Fibroblast of villous mesenchyme (primary cell): Measurements from ENCODE around the gene DLX2. TPM values are rescaled to one million over a fixed set of nuclear protein-coding genes. Genes with fewer than 3 reads are reported as not detected.
"Not testable (repeated sequence)": the region's sequence is repeated elsewhere in the genome, so short reads cannot be mapped to it uniquely, and the experiment has no call there.

ENCODE experiments used
- DNase-seq: peaks from one replicate; pipeline ENCODE4 v3.0.0-alpha.2; 2010; ENCODE audit warnings: low read depth
- H3K4me3 ChIP-seq: 2 replicates; pipeline ENCODE4 v1.5.1; 2011; ENCODE audit warnings: low read depth, mild to moderate bottlenecking, low read length
- CTCF ChIP-seq: IDR thresholded peaks from 2 replicates; pipeline ENCODE4 v1.5.1; 2012; ENCODE audit warnings: low read depth, mild to moderate bottlenecking, low read length; ENCODE audit not compliant: insufficient read depth
- total RNA-seq: library from RNA; depleted of rRNA; stranded (reverse); fragments of >200 nt; gene quantifications from 2 replicates; pipeline ENCODE4 v1.2.3, GENCODE V29; 2012

DLX2 gene
- total RNA-seq, 1 donor = under 0.01 TPM

DNA sequence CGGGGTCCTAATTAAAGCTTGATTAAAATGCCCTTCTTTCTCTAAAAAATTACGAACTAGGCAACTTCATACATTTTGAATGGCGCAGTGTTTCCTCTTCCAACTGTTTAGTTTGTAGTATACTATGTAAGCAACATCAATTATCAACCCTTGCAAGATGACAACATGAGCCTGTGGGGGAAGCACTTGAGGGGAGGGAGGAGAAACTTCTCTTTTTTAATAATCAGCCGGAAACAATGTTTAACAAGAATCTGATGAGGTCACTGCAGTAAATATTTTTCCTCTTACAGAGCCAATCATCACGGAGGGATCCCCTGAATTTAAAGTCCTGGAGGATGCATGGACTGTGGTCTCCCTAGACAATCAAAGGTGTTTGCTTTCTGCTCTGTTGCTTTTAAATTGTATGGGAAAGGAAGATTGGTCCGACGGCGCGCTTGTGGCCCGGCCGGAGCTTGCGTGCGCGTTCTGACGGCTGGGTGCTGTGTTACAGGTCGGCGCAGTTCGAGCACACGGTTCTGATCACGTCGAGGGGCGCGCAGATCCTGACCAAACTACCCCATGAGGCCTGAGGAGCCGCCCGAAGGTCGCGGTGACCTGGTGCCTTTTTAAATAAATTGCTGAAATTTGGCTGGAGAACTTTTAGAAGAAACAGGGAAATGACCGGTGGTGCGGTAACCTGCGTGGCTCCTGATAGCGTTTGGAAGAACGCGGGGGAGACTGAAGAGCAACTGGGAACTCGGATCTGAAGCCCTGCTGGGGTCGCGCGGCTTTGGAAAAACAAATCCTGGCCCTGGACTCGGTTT, 22.7 kb downstream of the DLX2 start:
- H3K4me3 ChIP-seq = no peak overlapping the region
- no peak for TF ChIP-seq CTCF
- DNase-seq = no peak

DNA sequence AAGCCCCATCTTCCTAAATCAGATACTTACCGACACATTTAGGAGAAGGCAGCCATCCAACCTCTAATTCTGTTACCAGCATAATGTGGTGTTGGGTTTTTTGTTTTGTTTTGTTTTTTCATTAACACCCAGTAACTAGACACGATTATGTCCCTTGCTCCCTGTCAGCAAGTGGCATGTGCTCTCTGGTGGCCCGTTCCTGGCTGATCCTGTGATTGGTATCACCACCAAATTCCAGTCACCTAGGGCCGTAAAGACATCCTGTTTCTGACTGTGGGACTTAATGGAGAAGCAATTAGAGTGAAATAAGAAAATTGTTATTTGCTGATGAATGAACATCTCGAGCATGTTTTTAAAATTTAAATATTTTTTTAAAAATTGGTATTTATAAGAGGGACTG, 23.3 kb downstream of the DLX2 start:
- no peak for DNase-seq
- no peak overlapping the region for H3K4me3 ChIP-seq
- TF ChIP-seq CTCF = no peak

- H3K4me3 ChIP-seq = no peak overlapping the region
- no peak for DNase-seq
- TF ChIP-seq CTCF = no peak
Measured at GRCh38 chr2:172074254-172074653, 28.4 kb downstream of the DLX2 start.

DNA sequence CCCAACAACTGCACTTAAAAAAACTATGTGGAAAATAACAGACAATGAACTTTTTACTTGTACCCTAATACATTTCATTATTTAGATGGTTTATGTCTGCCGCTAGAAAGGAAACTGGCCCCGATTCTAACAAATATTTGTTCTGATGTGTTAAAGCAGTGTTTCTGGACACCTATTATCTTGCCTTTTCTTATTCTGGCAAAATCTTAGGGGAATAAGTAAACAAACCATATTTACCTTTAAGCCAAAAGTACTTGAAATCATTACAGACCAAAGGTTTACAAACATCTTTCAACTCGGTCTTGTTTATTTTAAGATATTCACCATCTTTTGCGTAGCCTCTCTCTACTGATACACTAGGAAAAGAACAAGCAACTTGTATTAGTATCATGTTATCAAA, 29.2 kb downstream of the DLX2 start:
- no peak for TF ChIP-seq CTCF
- DNase-seq = no peak

GRCh38 chr2:172072706-172073105, 30.0 kb downstream of the DLX2 start:
- no peak for TF ChIP-seq CTCF
- DNase-seq = no peak
- H3K4me3 ChIP-seq = no peak overlapping the region

More for the DNA sequence above, 29.2 kb downstream of the DLX2 start:
- no peak overlapping the region for H3K4me3 ChIP-seq

- DNase-seq = no peak
- TF ChIP-seq CTCF = no peak
- H3K4me3 ChIP-seq = no peak overlapping the region
Measured at GRCh38 chr2:172072303-172072702, 30.4 kb downstream of the DLX2 start.

GRCh38 chr2:172070936-172071335, 31.8 kb downstream of the DLX2 start:
- no peak overlapping the region for H3K4me3 ChIP-seq
- no peak for TF ChIP-seq CTCF
- no peak for DNase-seq

DNA sequence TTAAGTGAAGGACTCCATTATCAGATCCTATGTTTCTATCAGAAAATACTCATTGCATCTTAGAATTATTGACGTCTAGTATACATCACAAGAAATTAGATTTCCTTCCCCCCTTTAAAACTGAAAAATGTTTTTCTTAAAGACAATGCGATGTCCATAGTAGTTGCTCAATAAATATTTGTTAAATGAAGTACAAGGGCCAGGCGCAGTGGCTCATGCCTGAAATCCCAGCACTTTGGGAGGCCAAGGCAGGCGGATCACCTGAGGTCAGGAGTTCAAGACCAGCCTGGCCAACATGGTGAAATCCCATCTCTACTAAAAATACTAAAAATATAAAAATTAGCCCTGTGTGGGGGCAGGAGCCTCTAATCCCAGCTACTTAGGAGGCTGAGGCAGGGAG, 34.8 kb downstream of the DLX2 start:
- H3K4me3 ChIP-seq, DNase-seq: not testable (repeated sequence)
